Measurements from ENCODE around the gene MYO1F. TPM values are rescaled to one million over a fixed set of nuclear protein-coding genes. Genes with fewer than 3 reads are reported as not detected.

Gene MYO1F
- polyA plus RNA-seq, 1 experiment = 0.29 TPM

DNA sequence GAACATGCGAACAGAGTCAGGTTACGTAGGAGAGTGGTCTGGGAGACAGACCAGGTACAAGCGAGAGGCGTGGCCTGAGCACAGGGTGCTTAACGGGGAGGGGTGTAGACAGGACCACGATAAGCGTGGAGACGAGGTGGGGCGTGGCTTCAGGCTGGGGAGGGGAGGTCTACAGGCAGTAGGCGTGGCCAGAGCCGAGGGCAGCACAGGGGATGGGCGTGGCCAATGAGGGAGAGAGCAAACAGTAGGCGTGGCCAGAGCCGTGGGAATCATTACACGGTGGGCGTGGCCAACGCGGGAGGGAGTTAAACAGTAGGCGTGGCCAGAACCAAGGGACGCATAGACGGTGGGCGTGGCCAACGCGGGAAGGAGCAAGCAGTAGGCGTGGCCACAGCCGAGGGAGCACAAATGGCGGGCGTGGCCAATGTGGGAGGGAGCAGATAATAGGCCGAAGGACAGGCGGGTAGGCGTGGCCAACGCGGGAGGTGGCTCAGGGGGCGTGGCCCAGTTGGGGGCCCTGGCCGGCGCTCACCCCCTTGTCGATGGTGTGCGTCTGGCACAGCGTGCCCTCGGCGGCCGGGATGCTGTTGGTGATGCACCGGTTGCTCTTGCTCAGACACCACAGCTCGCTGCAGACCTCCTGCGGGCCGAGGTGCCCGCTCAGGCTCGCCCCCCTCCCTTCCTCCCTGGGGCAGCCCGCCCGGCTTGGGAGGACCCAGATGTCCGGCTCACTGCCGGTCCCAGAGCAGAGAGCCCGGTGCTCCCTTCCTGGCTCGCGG lies 15.2 kb upstream of the MYO1F start:
- Histone ChIP-seq H3K27me3 (ENCODE audit: control insufficient read depth, insufficient read depth, low read length) (no peaks in the 10 kb centered on the region), H3K36me3 (ENCODE audit: control insufficient read depth, insufficient read depth, low read length) (no peaks in the 10 kb centered on the region; the same call in 1 of the 2 replicates), H3K4me3 (ENCODE audit: low read depth, low read length) (peak overlapping the region; percentile 20)
- CTCF ChIA-PET = interaction anchor here (1.4 to 8.1 kb wide), 5 partner anchors 11 to 49 kb away, joined by 4 to 64 read pairs (median 11); partner anchors contain the start of gene MYO1F
- peak; percentile 71 for DNase-seq (ENCODE audit: low read depth)
- POLR2A ChIA-PET = no interaction called here
- TF ChIP-seq, protein P1, sequence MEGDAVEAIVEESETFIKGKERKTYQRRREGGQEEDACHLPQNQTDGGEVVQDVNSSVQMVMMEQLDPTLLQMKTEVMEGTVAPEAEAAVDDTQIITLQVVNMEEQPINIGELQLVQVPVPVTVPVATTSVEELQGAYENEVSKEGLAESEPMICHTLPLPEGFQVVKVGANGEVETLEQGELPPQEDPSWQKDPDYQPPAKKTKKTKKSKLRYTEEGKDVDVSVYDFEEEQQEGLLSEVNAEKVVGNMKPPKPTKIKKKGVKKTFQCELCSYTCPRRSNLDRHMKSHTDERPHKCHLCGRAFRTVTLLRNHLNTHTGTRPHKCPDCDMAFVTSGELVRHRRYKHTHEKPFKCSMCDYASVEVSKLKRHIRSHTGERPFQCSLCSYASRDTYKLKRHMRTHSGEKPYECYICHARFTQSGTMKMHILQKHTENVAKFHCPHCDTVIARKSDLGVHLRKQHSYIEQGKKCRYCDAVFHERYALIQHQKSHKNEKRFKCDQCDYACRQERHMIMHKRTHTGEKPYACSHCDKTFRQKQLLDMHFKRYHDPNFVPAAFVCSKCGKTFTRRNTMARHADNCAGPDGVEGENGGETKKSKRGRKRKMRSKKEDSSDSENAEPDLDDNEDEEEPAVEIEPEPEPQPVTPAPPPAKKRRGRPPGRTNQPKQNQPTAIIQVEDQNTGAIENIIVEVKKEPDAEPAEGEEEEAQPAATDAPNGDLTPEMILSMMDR (IDR thresholded peaks at IDR 0.05; ENCODE audit: insufficient read depth, low read depth, low read length) = no peak

DNA sequence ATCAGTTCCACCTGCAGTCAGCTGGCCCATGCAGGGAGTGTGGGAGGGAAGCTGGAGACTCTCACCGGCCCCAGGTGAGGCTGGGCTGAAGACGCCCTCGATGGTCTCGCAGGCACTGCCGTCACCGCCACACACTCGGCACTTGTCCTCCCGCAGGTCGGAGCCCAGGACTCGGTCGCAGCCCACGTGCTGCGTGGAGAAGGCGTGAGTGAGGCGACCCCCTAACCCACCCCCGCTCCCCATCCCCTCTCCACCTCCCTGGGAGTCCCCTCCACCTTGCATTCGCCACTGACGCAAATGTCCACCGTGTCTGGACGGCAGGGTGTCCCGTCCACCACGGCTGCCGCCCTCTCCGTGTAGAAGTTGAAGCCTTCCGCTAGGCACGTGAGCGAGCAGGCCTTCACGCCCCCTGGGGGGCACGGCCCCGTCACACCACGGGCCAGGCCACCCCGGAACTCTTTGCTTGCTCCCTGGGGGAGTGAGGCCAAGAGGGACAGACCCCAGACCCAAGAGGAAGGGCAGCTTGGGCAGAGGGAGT lies 12.0 kb upstream of the MYO1F start:
- ChIA-PET POLR2A (no interaction called here), CTCF (interaction anchor here (3.5 to 4.1 kb wide), 3 partner anchors 8 to 235 kb away, joined by 21 to 29 read pairs (median 28); partner anchors contain the start of gene MYO1F)
- TF ChIP-seq, protein P1 (IDR thresholded peaks at IDR 0.05; ENCODE audit: insufficient read depth, low read depth, low read length) = no peak
- DNase-seq (ENCODE audit: low read depth) = no peak
- no peaks in the 10 kb centered on the region for H3K27me3 ChIP-seq (ENCODE audit: control insufficient read depth, insufficient read depth, low read length)
- no peak overlapping the region for H3K4me3 ChIP-seq (ENCODE audit: low read depth, low read length)
- peaks cover 1% of the 10 kb centered on the region; the same call in 1 of the 2 replicates for H3K36me3 ChIP-seq (ENCODE audit: control insufficient read depth, insufficient read depth, low read length)

DNA sequence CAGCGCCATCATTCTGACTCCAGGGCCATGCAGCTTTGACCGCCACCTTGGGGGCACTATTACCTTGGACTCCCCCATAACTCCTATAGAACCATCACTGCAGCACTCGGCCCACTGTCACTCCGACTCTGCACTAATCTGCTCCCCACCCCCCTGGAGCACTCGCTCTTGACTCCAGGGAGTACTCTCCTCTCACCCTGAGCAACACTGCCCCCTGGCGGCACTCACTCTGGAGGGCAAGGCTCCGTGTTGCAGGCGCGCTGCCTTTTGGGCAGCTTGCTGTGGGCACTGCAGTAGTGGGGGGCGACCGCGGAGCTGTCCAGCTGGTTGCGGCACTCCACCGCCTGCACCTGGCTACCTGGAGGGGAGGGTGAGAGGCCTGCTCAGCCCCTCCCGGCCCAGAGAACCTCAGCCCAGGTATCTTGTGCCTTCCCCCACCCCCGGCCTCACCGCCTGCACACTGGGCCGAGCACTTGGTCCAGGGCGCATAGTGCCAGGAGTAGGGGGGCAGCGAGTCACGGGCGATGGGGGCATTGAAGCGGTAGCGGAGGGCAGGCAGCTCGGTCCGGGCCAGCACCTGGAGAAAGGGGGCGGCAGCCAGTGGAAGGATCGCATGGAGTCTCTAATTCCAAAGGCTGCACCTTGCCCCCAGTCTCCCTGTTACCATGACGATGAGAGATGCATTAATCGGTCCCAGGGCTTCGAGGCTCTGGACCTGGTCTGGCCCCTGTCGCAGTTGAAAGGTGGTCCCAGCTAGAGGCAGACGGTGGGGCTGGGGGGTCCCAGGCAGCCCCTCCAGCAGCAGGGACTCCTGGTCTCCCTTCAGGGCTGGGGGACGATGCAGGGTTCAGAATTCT lies 8.9 kb upstream of the MYO1F start:
- Histone ChIP-seq H3K27me3 (ENCODE audit: control insufficient read depth, insufficient read depth, low read length) (no peaks in the 10 kb centered on the region), H3K36me3 (ENCODE audit: control insufficient read depth, insufficient read depth, low read length) (peaks cover 1% of the 10 kb centered on the region; the same call in 1 of the 2 replicates), H3K4me3 (ENCODE audit: low read depth, low read length) (no peak overlapping the region)
- CTCF ChIA-PET = interaction anchor here (0.5 to 4.1 kb wide), 7 partner anchors 9 to 1082 kb away, joined by 3 to 29 read pairs (median 3); partner anchors contain the start of gene MYO1F
- DNase-seq (ENCODE audit: low read depth) = no peak
- POLR2A ChIA-PET = no interaction called here
- TF ChIP-seq, protein P1 (IDR thresholded peaks at IDR 0.05; ENCODE audit: insufficient read depth, low read depth, low read length) = peak; percentile 62

DNA sequence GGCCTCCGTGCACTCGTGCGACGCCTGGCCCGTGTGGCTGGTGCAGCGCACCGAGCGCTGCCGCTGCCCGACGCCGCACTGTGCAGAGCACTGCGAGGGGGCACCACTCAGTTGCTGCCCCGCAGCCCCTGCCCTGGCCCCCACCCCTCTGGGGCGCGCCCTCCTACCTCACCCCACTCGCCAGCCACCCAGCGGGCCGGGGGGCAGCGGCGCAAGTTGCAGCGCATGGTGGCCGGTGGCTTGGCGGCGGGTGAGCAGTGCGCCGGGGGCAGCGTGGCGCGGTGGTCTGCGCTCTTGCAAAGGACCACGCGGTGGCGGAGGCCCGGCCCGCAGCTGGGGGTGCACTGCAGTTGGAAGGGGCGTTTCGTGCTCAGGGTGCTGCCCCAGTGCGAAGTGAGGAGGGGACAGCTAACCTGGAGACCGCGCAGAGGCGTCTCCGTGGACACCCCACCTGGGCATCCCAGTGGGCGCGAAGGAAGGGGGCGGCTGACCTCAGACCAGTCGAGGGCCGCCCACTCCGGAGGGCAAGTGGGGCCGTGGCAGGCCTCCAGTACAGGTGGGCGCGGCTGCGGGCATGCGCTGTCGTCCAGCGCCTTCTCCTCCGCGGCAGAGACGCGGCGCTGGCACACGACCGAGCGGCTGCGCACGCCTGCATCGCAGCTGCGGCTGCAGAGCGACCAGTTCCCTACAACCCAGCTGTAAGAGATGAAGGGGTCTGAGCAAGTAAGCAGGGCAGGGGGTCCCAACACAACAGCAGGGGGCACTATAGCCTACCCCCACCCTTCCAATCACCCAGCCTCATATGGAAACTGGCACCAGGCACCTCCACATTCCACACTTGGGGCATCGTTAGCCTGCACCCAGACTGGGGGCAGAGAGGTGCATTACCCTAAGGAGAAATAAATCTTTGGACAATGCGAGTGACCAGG lies 8.0 kb upstream of the MYO1F start:
- CTCF ChIA-PET = interaction anchor here (1.2 to 4.1 kb wide), 4 partner anchors 8 to 1081 kb away, joined by 3 to 29 read pairs (median 14); partner anchors contain the start of gene MYO1F

More for the DNA sequence above, 8.0 kb upstream of the MYO1F start:
- H3K27me3 ChIP-seq (ENCODE audit: control insufficient read depth, insufficient read depth, low read length) = no peaks in the 10 kb centered on the region
- DNase-seq (ENCODE audit: low read depth) = no peak
- H3K36me3 ChIP-seq (ENCODE audit: control insufficient read depth, insufficient read depth, low read length) = peaks cover 1% of the 10 kb centered on the region; the same call in 1 of the 2 replicates
- H3K4me3 ChIP-seq (ENCODE audit: low read depth, low read length) = no peak overlapping the region
- POLR2A ChIA-PET = no interaction called here
- TF ChIP-seq, protein P1 (IDR thresholded peaks at IDR 0.05; ENCODE audit: insufficient read depth, low read depth, low read length) = no peak

Data from BJ (cell line).